KMS-11 (cell line): ENCODE results near the gene MOCS1.

Experiments
- H2AFZ ChIP-seq: fragments of 200-600 bp; sonication (generic); 2 replicates; pipeline ENCODE4 v1.6.1; 2016; ENCODE audit warnings: antibody characterized with exemption, mixed run types, low read depth
- H3K27ac ChIP-seq: fragments of 200-600 bp; sonication (generic); 2 replicates; pipeline ENCODE4 v1.6.1; 2016; ENCODE audit warnings: mild to moderate bottlenecking, mixed run types
- H3K27me3 ChIP-seq: fragments of 200-600 bp; sonication (generic); 2 replicates; pipeline ENCODE4 v1.6.1; 2017; ENCODE audit warnings: mild to moderate bottlenecking, low read depth, mixed run types, moderate library complexity; ENCODE audit not compliant: insufficient read depth
- H3K36me3 ChIP-seq: fragments of 200-600 bp; sonication (generic); 2 replicates; pipeline ENCODE4 v1.6.1; 2017; ENCODE audit warnings: mild to moderate bottlenecking, mixed run types; ENCODE audit not compliant: insufficient read depth
- H3K4me1 ChIP-seq: fragments of 200-600 bp; sonication (generic); 2 replicates; pipeline ENCODE4 v1.6.1; 2016; ENCODE audit warnings: mild to moderate bottlenecking, low read depth, mixed run types; ENCODE audit not compliant: poor library complexity, severe bottlenecking
- H3K4me2 ChIP-seq: fragments of 200-600 bp; sonication (generic); 2 replicates; pipeline ENCODE4 v1.7.0; 2016; ENCODE audit warnings: mild to moderate bottlenecking, mixed run types
- H3K4me3 ChIP-seq: fragments of 200-600 bp; sonication (generic); IDR thresholded peaks from 2 replicates; pipeline ENCODE4 v1.6.1; 2017; ENCODE audit warnings: low read depth, low read length, mixed read lengths; ENCODE audit not compliant: insufficient read depth
- H3K79me2 ChIP-seq: fragments of 200-600 bp; sonication (generic); 2 replicates; pipeline ENCODE4 v1.6.1; 2016; ENCODE audit warnings: low read depth, mixed run types; ENCODE audit not compliant: insufficient read depth
- H3K9ac ChIP-seq: fragments of 200-600 bp; sonication (generic); 2 replicates; pipeline ENCODE4 v1.6.1; 2016; ENCODE audit warnings: mild to moderate bottlenecking, mixed run types
- H4K20me1 ChIP-seq: fragments of 200-600 bp; sonication (generic); 2 replicates; pipeline ENCODE4 v1.6.1; 2016; ENCODE audit warnings: mild to moderate bottlenecking, mixed run types; ENCODE audit not compliant: insufficient read depth
- TF ChIP-seq, protein P1 (sequence below): fragments of 200-600 bp; sonication (generic); conservative IDR thresholded peaks from 2 replicates; pipeline ENCODE4 v1.6.1; 2017; ENCODE audit warnings: low read depth, mild to moderate bottlenecking, antibody characterized with exemption, low read length, moderate library complexity, mixed read lengths

MOCS1 gene

DNA sequence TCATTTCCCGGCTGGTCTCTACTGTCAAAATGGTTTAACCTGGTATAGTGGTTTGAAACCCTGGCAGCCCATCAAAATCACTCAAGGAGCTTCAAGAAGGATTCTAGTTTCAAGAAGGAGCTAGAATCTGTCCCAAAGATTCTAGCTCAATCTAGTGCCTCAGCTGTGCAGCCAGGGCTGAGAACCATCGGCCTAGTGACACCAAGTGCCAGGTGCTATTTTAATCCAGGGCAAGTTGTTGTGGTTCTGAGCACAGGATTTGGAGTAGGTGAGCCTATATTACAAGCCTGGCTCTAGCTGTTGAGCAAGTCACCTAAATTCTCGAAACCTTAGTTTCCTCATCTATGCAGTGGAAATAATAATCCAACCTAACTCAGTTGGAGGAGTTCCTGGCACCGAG lies 3.7 kb downstream of the MOCS1 start:
- H3K27me3 ChIP-seq: no peaks in the 10 kb centered on the region
- no peak overlapping the region for H3K27ac ChIP-seq
- H4K20me1 ChIP-seq: no peaks in the 10 kb centered on the region
- no peak overlapping the region for H3K4me2 ChIP-seq
- no peaks in the 10 kb centered on the region for H3K4me1 ChIP-seq
- no peaks in the 10 kb centered on the region for H3K79me2 ChIP-seq
- no peak overlapping the region for H3K4me3 ChIP-seq
- H3K9ac ChIP-seq: no peak overlapping the region
- H3K36me3 ChIP-seq: no peaks in the 10 kb centered on the region
- TF ChIP-seq, protein P1, sequence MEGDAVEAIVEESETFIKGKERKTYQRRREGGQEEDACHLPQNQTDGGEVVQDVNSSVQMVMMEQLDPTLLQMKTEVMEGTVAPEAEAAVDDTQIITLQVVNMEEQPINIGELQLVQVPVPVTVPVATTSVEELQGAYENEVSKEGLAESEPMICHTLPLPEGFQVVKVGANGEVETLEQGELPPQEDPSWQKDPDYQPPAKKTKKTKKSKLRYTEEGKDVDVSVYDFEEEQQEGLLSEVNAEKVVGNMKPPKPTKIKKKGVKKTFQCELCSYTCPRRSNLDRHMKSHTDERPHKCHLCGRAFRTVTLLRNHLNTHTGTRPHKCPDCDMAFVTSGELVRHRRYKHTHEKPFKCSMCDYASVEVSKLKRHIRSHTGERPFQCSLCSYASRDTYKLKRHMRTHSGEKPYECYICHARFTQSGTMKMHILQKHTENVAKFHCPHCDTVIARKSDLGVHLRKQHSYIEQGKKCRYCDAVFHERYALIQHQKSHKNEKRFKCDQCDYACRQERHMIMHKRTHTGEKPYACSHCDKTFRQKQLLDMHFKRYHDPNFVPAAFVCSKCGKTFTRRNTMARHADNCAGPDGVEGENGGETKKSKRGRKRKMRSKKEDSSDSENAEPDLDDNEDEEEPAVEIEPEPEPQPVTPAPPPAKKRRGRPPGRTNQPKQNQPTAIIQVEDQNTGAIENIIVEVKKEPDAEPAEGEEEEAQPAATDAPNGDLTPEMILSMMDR: no peak
- no peak overlapping the region for H2AFZ ChIP-seq

DNA sequence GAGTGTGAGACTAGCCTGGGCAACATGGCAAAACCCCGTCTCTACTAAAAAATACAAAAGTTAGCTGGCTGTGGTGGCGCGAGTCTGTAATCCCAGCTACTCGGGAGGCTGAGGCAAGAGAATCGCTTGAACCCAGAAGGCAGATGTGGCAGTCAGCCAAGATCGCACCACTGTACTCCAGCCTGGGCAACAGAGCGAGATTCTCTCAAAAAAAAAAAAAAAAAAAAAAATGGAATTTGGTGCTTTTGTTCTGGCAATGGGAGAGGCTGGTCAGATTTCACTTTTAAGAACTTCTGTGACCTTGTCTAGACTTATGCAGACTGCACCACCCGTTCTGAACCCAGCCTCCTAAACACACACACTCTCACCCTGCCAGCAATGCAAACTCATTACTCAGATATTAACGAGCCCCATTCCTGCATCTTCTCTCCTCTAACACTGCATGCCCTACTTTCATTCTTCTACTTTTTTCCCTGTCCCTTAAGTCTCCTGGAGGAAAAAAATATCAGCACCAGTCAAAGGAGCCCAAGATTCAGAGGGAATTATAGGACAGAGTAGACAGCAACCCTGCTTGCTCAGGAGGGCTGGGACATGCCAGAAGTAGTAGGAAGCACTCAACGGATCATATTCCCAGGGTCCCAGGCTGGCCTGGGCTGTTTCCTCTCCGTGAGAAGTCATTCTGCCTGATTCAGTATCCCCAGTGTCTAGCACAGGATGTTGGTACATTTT lies 4.4 kb downstream of the MOCS1 start:
- Histone ChIP-seq H3K4me2 (no peak overlapping the region), H2AFZ (no peak overlapping the region), H4K20me1 (no peaks in the 10 kb centered on the region), H3K79me2 (no peaks in the 10 kb centered on the region), H3K4me1 (no peaks in the 10 kb centered on the region), H3K27ac (no peak overlapping the region), H3K9ac (no peak overlapping the region), H3K4me3 (no peak overlapping the region), H3K36me3 (no peaks in the 10 kb centered on the region), H3K27me3 (no peaks in the 10 kb centered on the region)
- TF ChIP-seq, protein P1: no peak

DNA sequence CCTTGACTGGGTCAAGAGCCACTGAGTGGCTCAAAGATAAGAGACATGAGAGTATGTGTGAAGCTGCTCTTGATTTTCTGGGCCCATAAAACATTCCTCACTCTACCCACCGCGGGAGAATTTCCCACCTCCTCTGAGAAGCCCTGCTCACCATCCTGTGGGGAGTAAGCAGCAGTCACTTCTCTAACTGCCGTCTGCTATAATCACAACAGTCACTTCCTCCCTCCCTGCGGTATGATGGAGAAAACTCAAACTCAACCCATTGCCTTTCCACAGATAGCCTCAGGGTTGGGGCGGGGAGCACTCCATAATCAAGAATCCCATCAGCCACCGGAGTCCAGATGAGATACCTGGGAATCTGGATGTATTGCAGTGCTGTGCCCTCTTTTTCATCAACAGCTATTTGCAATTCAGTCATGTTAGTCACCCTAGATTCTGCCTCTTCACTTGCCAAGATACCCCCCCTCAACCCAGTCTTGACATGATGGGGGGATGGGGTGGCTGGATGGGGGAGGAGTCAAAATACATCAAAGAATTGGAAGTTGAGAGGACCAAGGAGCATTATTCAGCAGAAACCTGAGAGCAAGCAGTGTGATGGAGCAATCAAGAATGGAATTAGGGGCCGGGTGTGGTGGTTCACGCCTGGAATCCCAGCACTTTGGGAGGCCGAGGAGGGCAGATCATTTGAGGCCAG lies 5.1 kb downstream of the MOCS1 start:
- Histone ChIP-seq H4K20me1 (no peaks in the 10 kb centered on the region), H3K4me1 (no peaks in the 10 kb centered on the region), H3K36me3 (no peaks in the 10 kb centered on the region), H3K4me2 (no peak overlapping the region), H3K27me3 (no peaks in the 10 kb centered on the region), H3K27ac (no peak overlapping the region), H3K79me2 (no peaks in the 10 kb centered on the region), H2AFZ (no peak overlapping the region), H3K9ac (no peak overlapping the region), H3K4me3 (no peak overlapping the region)
- TF ChIP-seq, protein P1: no peak

DNA sequence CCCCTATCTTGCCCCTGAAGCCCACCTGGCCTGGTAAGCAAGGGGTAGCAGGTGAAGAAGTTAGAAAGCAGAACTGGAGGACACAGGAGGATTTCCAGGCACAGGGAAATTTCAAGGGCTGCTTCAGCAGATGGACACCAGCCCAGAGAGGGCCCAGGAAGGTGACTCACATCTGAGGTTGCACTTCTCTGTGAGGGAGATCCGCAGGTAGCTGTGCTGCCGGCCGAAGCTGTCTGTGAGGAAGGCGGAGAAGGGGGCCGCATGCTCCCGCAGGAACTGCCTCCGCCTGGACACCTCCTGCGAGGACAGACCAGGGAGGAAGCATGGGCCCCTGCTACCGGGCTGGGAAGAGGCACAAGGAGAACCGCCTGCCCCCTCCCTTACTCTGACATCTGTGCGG lies 7.1 kb downstream of the MOCS1 start:
- Histone ChIP-seq H3K4me2 (no peak overlapping the region), H3K36me3 (no peaks in the 10 kb centered on the region), H3K27me3 (no peaks in the 10 kb centered on the region), H3K27ac (no peak overlapping the region), H3K79me2 (no peaks in the 10 kb centered on the region), H3K4me3 (no peak overlapping the region), H2AFZ (no peak overlapping the region), H3K4me1 (no peaks in the 10 kb centered on the region), H4K20me1 (no peaks in the 10 kb centered on the region), H3K9ac (no peak overlapping the region)
- TF ChIP-seq, protein P1: no peak
